ENCODE data around the gene UTP14A.

- peak; percentile 73 for TF ChIP-seq CTCF (IDR thresholded peaks at IDR 0.05; ENCODE audit: borderline replicate concordance, extremely low read depth, low read length, poor library complexity, severe bottlenecking)
- TF ChIP-seq EZH2 (IDR thresholded peaks at IDR 0.05; ENCODE audit: borderline replicate concordance, low read depth, low read length, severe bottlenecking) = no peak
These were observed 19.5 kb downstream of the UTP14A start for GRCh38 chrX:129925305-129926092.

All from DND-41 (cell line).